Stimulated activated CD8-positive, alpha-beta memory T cell treated with anti-CD3 and anti-CD28 coated beads, Interleukin-4, amount 100 ng/mL, for 48 hours (primary cell): ENCODE data around the gene SSH3.
A peak's percentile ranks its signal among the peaks of the same experiment; 100 is the strongest.

ENCODE experiments used
- DNase-seq: peaks from one replicate; pipeline ENCODE4 v3.0.0-alpha.2; 2020

The SSH3 gene

DNA sequence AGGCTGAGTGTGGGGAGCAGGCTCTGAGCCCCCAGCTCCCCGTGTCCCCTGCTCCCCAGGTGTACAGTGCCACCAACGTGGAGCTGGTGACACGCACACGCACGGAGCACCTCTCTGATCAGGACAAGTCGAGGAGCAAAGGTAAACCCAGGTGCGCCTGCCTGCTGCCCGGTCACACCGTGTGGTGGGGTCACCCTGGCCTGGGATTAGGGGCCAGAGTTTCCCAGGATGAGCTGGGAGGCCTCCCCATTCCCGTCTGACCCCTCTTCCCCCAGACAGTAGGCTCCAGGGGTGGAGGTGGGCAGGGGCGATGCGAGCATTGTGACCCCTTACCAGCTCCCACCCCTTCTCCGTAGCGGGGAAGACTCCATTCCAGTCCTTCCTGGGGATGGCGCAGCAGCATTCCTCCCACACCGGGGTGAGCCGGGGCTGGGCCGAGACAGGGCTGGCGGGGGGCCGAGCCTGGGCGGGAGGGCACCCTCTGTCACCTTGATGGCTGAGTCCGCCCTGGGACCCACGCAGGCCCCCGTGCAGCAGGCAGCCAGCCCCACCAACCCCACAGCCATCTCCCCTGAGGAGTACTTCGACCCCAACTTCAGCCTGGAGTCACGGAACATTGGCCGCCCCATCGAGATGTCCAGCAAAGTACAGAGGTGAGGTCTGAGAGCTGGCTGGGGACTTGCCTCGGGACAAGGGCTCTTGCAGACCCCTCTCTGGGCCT, 3.7 kb upstream of the SSH3 start:
- no peak for DNase-seq

- DNase-seq: no peak
These were observed 3.0 kb upstream of the SSH3 start for GRCh38 chr11:67300256-67300755.

- no peak for DNase-seq
These were observed 2.5 kb upstream of the SSH3 start for GRCh38 chr11:67300756-67301312.

GRCh38 chr11:67301313-67301921, 1.9 kb upstream of the SSH3 start:
- no peak for DNase-seq

GRCh38 chr11:67301951-67302516, 1.3 kb upstream of the SSH3 start:
- no peak for DNase-seq

DNA sequence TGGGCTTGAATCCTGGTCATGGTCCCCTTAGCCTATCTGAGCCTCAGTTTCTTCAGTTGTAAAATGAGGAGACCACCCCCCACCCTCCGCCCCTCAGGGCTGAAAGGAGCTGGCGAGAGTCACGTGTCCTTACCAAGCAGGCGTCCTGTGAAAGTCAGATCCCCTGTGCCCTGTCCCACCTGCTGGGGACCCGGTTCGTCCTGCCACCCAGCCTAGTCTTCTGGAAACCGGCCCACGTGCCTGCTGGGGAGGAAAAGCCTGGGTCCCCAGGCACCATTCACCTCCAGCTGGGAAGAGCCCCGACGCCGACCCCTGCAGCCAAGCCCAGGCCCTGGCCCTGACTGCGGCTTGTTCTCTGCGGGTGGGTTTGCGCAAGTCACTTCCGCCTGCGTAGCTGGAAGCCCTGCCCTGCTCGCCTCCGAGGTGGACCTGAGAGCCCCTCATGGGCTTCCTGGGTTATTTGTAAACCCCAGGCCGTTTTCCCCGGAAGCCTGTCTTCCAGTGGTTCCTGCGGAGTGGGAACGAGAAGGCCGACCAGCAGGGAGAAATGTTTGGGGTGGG, 679 bp upstream of the SSH3 start:
- DNase-seq: no peak

DNA sequence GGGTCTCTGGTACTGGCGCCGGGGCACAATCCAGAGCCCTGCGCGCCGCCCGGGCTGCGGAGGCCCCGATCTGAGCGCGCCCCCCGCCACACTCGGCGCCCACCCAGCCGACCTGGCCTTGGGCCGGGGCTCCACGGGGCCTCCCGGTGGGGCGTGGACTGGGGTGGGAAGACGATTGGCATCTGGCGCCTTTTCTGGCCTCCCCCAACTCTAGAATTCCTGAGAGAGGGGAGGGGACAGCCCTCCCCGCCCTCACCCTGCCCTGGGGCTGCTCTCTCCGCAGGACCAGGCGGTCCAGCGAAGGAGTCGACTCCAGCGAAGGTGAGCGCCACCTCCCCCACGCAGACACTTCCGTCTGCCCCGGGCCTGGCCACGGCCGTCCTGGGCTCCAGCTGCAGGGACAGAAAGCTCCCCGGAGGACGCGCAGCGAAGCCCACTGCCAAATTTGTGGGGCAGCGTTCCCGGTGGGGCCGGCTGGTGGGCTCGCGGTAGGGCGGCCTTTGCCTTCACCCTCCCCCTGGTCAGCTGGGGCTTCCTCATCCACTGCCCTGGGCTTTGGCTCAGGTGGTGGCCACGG, 593 bp downstream of the SSH3 start:
- DNase-seq: no peak

GRCh38 chr11:67304511-67305113, 1.3 kb downstream of the SSH3 start:
- no peak for DNase-seq

GRCh38 chr11:67306769-67307544, 3.6 kb downstream of the SSH3 start:
- DNase-seq: no peak

GRCh38 chr11:67307545-67308001, 4.2 kb downstream of the SSH3 start:
- no peak for DNase-seq

DNA sequence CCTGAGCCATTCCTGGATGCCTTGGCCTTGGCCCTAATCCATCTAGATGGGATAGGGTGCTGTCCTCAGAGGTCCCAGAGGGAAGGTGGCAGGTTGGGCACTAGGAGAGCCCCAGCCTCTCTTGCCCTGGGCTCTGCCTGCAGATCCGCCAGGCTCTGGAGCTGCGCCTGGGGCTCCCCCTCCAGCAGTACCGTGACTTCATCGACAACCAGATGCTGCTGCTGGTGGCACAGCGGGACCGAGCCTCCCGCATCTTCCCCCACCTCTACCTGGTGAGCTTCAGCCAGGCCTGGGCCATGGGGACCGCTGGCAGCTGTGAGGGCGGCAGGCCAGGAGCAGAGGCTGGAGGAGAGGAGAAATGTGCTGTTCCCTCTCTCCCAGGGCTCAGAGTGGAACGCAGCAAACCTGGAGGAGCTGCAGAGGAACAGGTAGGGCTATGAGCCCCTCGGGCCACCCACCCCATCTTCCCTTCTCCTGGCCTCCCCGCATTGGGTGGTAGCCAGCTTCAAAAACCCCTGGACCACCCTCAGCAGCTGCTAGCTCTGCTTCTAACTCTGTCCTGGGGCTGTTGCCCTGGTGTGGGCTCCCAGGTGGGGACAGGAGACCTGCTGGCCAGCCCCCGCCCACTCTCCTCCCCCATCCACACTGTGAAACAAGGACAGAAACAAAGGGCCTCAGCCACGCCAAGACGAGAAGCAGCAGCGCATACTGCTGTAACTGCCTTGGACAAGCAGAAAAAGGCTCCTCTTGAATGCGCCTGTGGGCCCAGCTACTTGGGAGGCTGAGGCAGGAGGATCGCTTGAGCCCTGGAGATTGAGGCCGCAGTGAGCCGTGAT, 4.9 kb downstream of the SSH3 start:
- DNase-seq: no peak

DNA sequence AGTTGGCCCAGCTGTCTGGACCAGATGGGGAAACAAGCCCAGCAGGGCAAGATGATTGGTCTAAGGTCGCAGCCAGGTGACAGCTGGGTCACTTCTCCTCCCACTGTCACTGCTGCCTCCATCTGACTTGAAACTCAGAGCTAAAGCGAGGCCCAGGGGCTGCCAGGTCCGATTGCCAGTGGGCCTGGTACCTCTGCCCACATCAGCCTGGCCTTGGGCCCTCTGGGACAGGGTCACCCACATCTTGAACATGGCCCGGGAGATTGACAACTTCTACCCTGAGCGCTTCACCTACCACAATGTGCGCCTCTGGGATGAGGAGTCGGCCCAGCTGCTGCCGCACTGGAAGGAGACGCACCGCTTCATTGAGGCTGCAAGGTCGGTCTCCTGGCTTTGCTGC, 5.8 kb downstream of the SSH3 start:
- DNase-seq: no peak

- no peak for DNase-seq
These were observed 6.3 kb downstream of the SSH3 start for GRCh38 chr11:67309661-67310061.

DNA sequence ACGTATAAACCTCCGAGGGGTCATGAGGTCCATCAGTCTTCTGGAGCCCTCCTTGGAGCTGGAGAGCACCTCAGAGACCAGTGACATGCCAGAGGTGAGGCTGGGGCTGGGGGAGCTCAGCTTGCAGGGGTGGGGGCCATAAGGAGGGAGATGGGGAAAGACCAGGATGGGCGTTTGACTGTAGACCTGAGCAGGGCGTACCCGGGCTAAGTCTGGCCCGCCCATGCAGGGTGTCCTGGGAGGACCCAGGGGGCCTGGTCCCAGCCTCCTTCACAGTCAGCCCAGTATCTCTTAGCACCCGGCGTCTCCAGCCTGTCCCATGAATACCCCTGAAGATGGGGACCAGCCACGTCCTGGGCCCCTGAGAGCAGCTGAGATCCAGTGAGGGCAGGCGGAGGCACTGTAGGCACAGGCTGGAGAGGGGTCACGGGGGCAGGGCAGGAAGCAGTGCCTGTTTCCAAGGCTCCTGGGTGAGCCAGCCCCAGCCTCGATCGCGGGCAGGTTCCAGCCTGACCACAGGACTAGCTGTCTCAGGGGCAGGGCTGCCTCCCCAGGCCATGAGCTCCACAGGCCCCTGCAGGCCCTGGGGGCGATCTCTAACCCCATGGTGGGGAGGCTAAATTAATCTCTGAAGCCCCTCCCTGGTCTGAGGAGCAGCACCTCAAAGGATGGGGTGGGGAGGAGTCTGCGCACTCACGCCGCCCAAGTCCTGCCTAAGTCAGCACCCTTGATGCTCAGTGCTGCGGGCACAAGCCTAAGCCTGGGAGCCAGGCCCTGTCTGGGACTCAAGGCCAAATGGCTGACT, 7.1 kb downstream of the SSH3 start:
- no peak for DNase-seq

DNA sequence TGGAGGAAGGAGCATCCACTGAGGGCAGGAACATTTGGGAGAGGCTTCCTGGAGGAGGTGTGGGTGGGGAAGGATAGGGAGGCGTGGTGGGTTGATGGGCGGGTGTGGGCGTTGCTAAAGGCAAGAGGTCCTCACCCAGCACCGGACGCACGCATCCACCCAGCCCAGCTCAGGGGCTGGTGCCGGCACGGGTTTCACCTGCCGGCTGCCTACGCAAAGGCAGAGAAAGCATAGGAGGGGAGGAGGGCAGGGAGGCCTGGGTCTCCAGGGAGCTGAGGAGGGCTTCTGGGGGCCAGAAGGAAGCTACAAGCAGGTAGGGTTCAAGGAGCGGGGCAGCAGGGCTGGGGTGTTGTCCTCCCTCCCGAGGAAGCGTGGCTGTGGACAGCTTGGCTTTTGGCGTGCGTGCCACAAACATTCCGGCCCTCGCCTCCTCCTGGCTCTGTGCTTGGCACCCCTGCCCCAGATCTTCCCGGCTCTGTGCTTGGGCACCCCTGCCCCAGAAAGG, 7.8 kb downstream of the SSH3 start:
- DNase-seq: no peak

DNA sequence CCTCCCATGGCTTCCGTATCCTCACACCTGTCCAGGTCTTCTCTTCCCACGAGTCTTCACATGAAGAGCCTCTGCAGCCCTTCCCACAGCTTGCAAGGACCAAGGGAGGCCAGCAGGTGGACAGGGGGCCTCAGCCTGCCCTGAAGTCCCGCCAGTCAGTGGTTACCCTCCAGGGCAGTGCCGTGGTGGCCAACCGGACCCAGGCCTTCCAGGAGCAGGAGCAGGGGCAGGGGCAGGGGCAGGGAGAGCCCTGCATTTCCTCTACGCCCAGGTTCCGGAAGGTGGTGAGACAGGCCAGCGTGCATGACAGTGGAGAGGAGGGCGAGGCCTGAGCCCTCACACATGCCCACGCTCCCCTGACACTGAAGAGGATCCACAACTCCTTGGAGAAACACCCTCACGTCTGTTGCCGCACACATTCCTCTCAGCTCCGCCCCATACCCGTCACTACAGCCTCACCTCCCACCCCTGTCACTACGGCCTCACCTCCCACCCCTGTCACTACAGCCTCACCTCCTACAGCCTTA, 8.3 kb downstream of the SSH3 start:
- DNase-seq: no peak

DNA sequence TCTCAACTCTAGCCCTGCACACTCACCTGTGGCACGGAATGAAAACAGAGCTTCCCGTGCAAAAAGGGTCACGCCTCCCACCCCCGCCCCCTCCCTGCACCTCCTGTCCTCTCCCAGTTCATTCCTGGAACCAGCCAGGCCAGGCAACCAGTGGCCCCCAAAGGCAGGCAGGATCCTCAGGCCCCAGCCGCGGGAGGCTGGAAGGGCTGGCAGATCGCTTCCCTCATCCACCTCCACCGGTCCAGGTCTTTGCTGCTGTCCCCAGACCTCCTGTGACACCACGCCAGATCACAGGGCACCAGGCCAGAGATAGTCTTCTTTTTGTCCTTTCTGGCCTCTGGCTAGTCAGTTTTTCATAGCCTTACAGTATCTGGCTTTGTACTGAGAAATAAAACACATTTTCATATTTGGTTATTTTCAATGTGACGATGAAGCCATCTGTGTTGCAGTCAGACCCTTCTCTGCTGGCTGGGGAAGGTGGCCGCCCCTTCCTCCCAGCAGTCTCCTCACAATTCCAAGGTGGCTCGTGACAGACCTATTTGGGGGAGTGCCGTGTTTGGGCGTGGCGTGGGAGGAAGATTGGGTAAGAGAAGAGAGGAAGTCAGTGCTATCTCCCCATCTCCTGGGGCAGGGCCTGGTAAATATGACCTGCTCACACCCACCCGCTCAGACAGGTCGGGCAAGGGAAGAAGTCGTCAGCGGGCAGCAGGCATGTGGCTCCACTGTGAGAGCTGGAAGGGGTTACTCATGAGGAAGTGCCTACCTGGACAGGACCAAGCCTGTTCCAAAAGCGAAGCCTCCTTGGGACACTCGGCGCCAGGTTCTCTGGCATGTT, 9.1 kb downstream of the SSH3 start:
- peak; percentile 50 for DNase-seq

GRCh38 chr11:67313125-67313890, 10.0 kb downstream of the SSH3 start:
- DNase-seq: no peak
